CD4-positive, alpha-beta T cell treated with Interferon alpha-2 for 1 hour (primary cell): ENCODE data around the gene ATP6AP2.
"Not testable (repeated sequence)": the region's sequence is repeated elsewhere in the genome, so short reads cannot be mapped to it uniquely, and the experiment has no call there.

ENCODE experiments used
- DNase-seq, 2 donors: peaks; one replicate each; pipeline ENCODE4 v3.0.0-alpha.2; 2020 to 2022

ATP6AP2 gene

GRCh38 chrX:40578039-40578695 is 2.6 kb upstream of the ATP6AP2 start:
- no peak for DNase-seq

- no peak for DNase-seq
These were observed 1.6 kb upstream of the ATP6AP2 start for GRCh38 chrX:40579141-40579540.

GRCh38 chrX:40579900-40580536 is 752 bp upstream of the ATP6AP2 start:
- DNase-seq = peak in 1 of 2 donors; percentile 5

GRCh38 chrX:40581336-40581920 is 658 bp downstream of the ATP6AP2 start:
- peak in 1 of 2 donors; percentile 46 for DNase-seq

- DNase-seq = not testable (repeated sequence)
These were observed 1.4 kb downstream of the ATP6AP2 start for GRCh38 chrX:40582178-40582577.

GRCh38 chrX:40582811-40583210 is 2.0 kb downstream of the ATP6AP2 start:
- no peak for DNase-seq

GRCh38 chrX:40587623-40588022 is 6.9 kb downstream of the ATP6AP2 start:
- DNase-seq = not testable (repeated sequence)

GRCh38 chrX:40589616-40590321 is 9.0 kb downstream of the ATP6AP2 start:
- peak in 1 of 2 donors; percentile 48 for DNase-seq

- DNase-seq = no peak
These were observed 22.7 kb downstream of the ATP6AP2 start for GRCh38 chrX:40603446-40603845.

GRCh38 chrX:40607381-40607780 is 26.6 kb downstream of the ATP6AP2 start:
- DNase-seq = no peak

GRCh38 chrX:40612511-40612910 is 31.7 kb downstream of the ATP6AP2 start:
- DNase-seq = no peak

- no peak for DNase-seq
These were observed 35.2 kb downstream of the ATP6AP2 start for GRCh38 chrX:40615976-40616375.

GRCh38 chrX:40617566-40617965 is 36.8 kb downstream of the ATP6AP2 start:
- no peak for DNase-seq

GRCh38 chrX:40622479-40623138 is 41.8 kb downstream of the ATP6AP2 start:
- DNase-seq = no peak

GRCh38 chrX:40623139-40623536 is 42.4 kb downstream of the ATP6AP2 start, which contains the start of gene MPC1L:
TSS of gene MPC1L (plus strand) at chrX:40623428. CDS start at chrX:40623566, 138 bp downstream.
- no peak for DNase-seq

GRCh38 chrX:40623665-40624064 is 42.9 kb downstream of the ATP6AP2 start:
- DNase-seq = no peak

- DNase-seq = no peak
These were observed 44.5 kb downstream of the ATP6AP2 start for GRCh38 chrX:40625294-40625693.

- DNase-seq = no peak
These were observed 47.7 kb downstream of the ATP6AP2 start for GRCh38 chrX:40628506-40628905.

- no peak for DNase-seq
These were observed 51.4 kb downstream of the ATP6AP2 start for GRCh38 chrX:40632199-40632598.

- no peak for DNase-seq
These were observed 56.9 kb downstream of the ATP6AP2 start for GRCh38 chrX:40637687-40638086.

- DNase-seq = peak in 1 of 2 donors; percentile 28
These were observed 63.4 kb downstream of the ATP6AP2 start for GRCh38 chrX:40644176-40644575.

GRCh38 chrX:40644821-40645358 is 64.1 kb downstream of the ATP6AP2 start:
- DNase-seq = peak; percentile 52 to 63
